HT1080 (cell line): ENCODE data around the gene RAB14. TPM values are rescaled to one million over a fixed set of nuclear protein-coding genes. Genes with fewer than 3 reads are reported as not detected.

ENCODE experiments used
- DNase-seq: peaks from one replicate; pipeline ENCODE4 v3.0.0-alpha.2; 2015; ENCODE audit warnings: low read depth
- polyA plus RNA-seq, 2 experiments: library from polyadenylated mRNA; depleted of rRNA; stranded (reverse); fragments of >200 nt; gene quantifications; 2 replicates each; pipeline ENCODE4 v1.2.3, GENCODE V29; 2015
- total RNA-seq: library from RNA; depleted of rRNA; stranded (reverse); fragments of >200 nt; shearing (Covaris generic); gene quantifications from 2 replicates; pipeline ENCODE4 v1.2.3, GENCODE V29; 2014; rRNA removed

RAB14 gene
- total RNA-seq, result 20.4 and 36.1 TPM in 2 replicates
- polyA plus RNA-seq (2015; cell fraction: cytosol; rRNA removed), result 58.6 and 70.4 TPM in 2 replicates
- polyA plus RNA-seq (2015; cell fraction: nucleus; rRNA removed), result 72.2 and 72.7 TPM in 2 replicates

GRCh38 chr9:121201738-121202533 lies at the start of gene RAB14:
Gene RAB14, minus strand, starts transcription at chr9:121201869. Its CDS starts 8,457 bp downstream, at chr9:121193412.
- DNase-seq, result peak; percentile 99

GRCh38 chr9:121249563-121249962 lies 47.9 kb upstream of the RAB14 start:
- DNase-seq, result no peak

- DNase-seq, result peak; percentile 78
Observed at GRCh38 chr9:121246821-121247561, 45.3 kb upstream of the RAB14 start.

GRCh38 chr9:121242959-121243346 lies 41.3 kb upstream of the RAB14 start:
- no peak for DNase-seq

- DNase-seq, result peak; percentile 33
Observed at GRCh38 chr9:121242219-121242958, 40.7 kb upstream of the RAB14 start.

- no peak for DNase-seq
Observed at GRCh38 chr9:121240472-121241135, 38.9 kb upstream of the RAB14 start.

GRCh38 chr9:121239851-121240250 lies 38.2 kb upstream of the RAB14 start:
- no peak for DNase-seq

GRCh38 chr9:121239071-121239470 lies 37.4 kb upstream of the RAB14 start:
- DNase-seq, result no peak

- no peak for DNase-seq
Observed at GRCh38 chr9:121237916-121238315, 36.2 kb upstream of the RAB14 start.

- no peak for DNase-seq
Observed at GRCh38 chr9:121235512-121235911, 33.8 kb upstream of the RAB14 start.

GRCh38 chr9:121234832-121235161 lies 33.1 kb upstream of the RAB14 start:
- DNase-seq, result no peak

GRCh38 chr9:121233906-121234831 lies 32.5 kb upstream of the RAB14 start:
- peak; percentile 93 for DNase-seq

GRCh38 chr9:121232251-121232650 lies 30.6 kb upstream of the RAB14 start:
- no peak for DNase-seq

- no peak for DNase-seq
Observed at GRCh38 chr9:121230256-121230655, 28.6 kb upstream of the RAB14 start.

- DNase-seq, result no peak
Observed at GRCh38 chr9:121227862-121228261, 26.2 kb upstream of the RAB14 start.

GRCh38 chr9:121226175-121226574 lies 24.5 kb upstream of the RAB14 start:
- peak; percentile 60 for DNase-seq

- no peak for DNase-seq
Observed at GRCh38 chr9:121225240-121225639, 23.6 kb upstream of the RAB14 start.

- peak; percentile 38 for DNase-seq
Observed at GRCh38 chr9:121222524-121223171, 21.0 kb upstream of the RAB14 start.

GRCh38 chr9:121221664-121222055 lies 20.0 kb upstream of the RAB14 start:
- DNase-seq, result no peak
